Measurements from ENCODE around the gene MARF1. TPM values are rescaled to one million over a fixed set of nuclear protein-coding genes. Genes with fewer than 3 reads are reported as not detected.
A peak's percentile ranks its signal among the peaks of the same experiment; 100 is the strongest.
"Not testable (repeated sequence)": the region's sequence is repeated elsewhere in the genome, so short reads cannot be mapped to it uniquely, and the experiment has no call there.

The MARF1 gene
- total RNA-seq, 1 experiment from 2014 or later, result 5.3 TPM

GRCh38 chr16:15646557-15647293, 3.8 kb upstream of the MARF1 start:
- H3K27me3 ChIP-seq (ENCODE audit: control insufficient read depth, insufficient read depth, low read length); H3K4me3 ChIP-seq (ENCODE audit: insufficient read depth, low read depth, low read length); DNase-seq; H3K36me3 ChIP-seq (replicated peaks; ENCODE audit: control insufficient read depth, insufficient read depth, low read length): not testable (repeated sequence)

DNA sequence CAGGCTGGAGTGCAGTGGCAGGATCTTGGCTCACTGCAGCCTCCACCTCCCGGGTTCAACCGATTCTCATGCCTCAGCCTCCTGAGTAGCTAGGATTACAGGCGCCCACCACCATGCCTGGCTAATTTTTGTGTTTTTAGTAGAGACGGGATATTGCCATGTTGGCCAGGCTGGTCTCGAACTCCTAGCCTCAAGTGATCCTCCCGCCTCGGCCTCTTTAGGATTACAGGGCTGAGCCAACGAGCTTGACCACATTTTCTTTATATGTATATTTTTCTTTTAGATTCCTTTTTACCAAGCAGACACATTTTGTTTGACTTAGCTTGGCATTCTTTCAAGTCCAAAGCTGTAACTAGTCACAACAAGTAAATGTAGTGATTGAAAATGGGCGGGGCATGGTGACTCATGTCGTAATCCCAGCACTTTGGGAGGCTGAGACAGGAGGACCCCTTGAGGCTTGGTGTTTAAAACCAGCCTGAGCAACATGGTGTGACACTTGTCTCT, 2.1 kb upstream of the MARF1 start:
- not testable (repeated sequence) for H3K27me3 ChIP-seq (ENCODE audit: control insufficient read depth, insufficient read depth, low read length); DNase-seq; H3K36me3 ChIP-seq (replicated peaks; ENCODE audit: control insufficient read depth, insufficient read depth, low read length); H3K4me3 ChIP-seq (ENCODE audit: insufficient read depth, low read depth, low read length)

- no peak for DNase-seq
- H3K36me3 ChIP-seq (replicated peaks; ENCODE audit: control insufficient read depth, insufficient read depth, low read length), result no peaks in the 10 kb centered on the region
- H3K27me3 ChIP-seq (ENCODE audit: control insufficient read depth, insufficient read depth, low read length), result no peaks in the 10 kb centered on the region
- H3K4me3 ChIP-seq (ENCODE audit: insufficient read depth, low read depth, low read length), result no peak overlapping the region; the same call in 1 of the 2 replicates
Measured at GRCh38 chr16:15644267-15644961, 1.5 kb upstream of the MARF1 start.

DNA sequence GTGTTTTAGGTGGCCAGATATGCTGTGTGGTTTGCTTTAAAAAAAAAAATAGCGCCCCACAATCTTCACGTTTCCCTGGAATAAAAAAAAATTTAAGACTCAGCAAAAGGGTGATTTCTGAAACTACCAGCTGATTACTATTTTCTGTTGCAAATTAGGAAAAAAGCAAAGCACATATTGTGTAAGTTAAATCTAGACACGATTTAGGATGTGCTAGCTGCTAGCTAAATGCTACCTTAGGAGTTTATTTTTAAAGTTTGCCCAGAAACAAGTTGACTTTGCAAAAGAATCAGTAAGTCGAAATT, 944 bp upstream of the MARF1 start:
- DNase-seq, result no peak
- Histone ChIP-seq H3K27me3 (ENCODE audit: control insufficient read depth, insufficient read depth, low read length) (no peaks in the 10 kb centered on the region), H3K4me3 (ENCODE audit: insufficient read depth, low read depth, low read length) (peak overlapping the region; percentile 87), H3K36me3 (replicated peaks; ENCODE audit: control insufficient read depth, insufficient read depth, low read length) (no peaks in the 10 kb centered on the region)

GRCh38 chr16:15642557-15643047, 352 bp downstream of the MARF1 start:
- Histone ChIP-seq H3K36me3 (replicated peaks; ENCODE audit: control insufficient read depth, insufficient read depth, low read length) (peaks cover 3% of the 10 kb centered on the region; the same call in 1 of the 2 replicates), H3K27me3 (ENCODE audit: control insufficient read depth, insufficient read depth, low read length) (no peaks in the 10 kb centered on the region), H3K4me3 (ENCODE audit: insufficient read depth, low read depth, low read length) (peak overlapping the region; percentile 87)
- DNase-seq, result no peak

DNA sequence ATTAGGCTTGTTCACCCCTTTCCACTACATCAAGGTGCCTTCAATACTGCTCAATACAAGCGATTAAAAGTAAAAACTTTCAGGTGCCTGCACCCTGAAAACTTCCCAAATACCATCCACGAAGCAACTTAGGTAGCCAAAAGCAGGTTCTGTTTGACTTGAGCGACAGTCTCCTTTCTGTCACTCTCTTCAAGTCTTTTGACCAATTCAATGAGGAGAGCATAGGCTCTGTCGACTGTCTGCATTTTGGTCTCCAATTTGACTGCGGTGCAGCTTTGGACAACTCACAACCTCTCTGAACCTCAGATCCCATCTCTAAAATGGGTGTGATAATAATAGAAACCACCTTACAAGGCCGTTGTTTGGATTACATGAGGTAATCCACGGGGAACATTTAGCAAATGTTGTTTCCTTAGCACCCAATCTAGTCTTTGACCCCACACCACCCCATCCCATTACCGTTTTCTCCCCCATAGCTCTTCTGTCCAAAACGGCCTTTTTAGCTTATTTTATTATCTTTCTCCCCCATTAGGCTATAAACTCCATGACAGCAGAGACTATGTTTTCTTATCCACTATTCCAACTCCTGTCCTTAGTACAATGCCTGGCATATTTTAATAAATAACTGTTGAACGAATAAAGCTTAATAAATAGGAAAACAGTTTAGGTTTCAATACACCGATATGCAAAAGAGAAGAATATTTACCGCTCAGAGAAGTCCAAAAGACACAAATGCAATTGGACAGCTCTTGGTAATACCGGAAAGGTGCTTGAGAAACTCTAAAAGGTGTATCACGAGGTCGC, 999 bp downstream of the MARF1 start:
- DNase-seq, result no peak
- Histone ChIP-seq H3K4me3 (ENCODE audit: insufficient read depth, low read depth, low read length) (peak overlapping the region; percentile 87), H3K27me3 (ENCODE audit: control insufficient read depth, insufficient read depth, low read length) (no peaks in the 10 kb centered on the region), H3K36me3 (replicated peaks; ENCODE audit: control insufficient read depth, insufficient read depth, low read length) (peaks cover 3% of the 10 kb centered on the region; the same call in 1 of the 2 replicates)

GRCh38 chr16:15640966-15641365, 2.0 kb downstream of the MARF1 start:
- DNase-seq, result no peak
- Histone ChIP-seq H3K27me3 (ENCODE audit: control insufficient read depth, insufficient read depth, low read length) (no peaks in the 10 kb centered on the region), H3K4me3 (ENCODE audit: insufficient read depth, low read depth, low read length) (no peak overlapping the region), H3K36me3 (replicated peaks; ENCODE audit: control insufficient read depth, insufficient read depth, low read length) (peaks cover 6% of the 10 kb centered on the region)

- Histone ChIP-seq H3K27me3 (ENCODE audit: control insufficient read depth, insufficient read depth, low read length) (no peaks in the 10 kb centered on the region), H3K36me3 (replicated peaks; ENCODE audit: control insufficient read depth, insufficient read depth, low read length) (peaks cover 17% of the 10 kb centered on the region), H3K4me3 (ENCODE audit: insufficient read depth, low read depth, low read length) (no peak overlapping the region)
- no peak for DNase-seq
Measured at GRCh38 chr16:15639061-15639568, 3.8 kb downstream of the MARF1 start.

DNA sequence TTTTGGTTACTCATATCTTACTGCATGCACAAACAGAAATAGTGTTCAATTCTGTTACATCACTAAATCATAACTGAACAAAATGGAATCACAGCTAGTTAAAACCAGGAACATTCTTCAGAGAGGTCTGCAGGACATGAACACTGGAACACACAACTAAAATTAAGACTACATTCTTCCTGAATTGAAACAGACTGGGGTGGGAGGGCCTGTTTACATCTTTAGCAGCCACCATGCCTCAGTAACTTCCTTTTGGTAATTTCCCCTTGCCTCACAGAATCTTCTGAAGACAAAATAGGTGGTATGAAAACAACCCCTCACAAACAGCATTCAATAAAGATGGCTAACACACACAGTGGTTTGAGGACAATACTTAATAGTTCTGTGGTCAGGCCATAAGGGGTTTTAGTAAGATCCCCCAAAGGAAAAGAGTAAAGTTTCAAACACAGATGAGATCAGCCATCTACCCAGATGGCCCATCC, 6.5 kb downstream of the MARF1 start:
- DNase-seq, result no peak
- peaks cover 20% of the 10 kb centered on the region for H3K36me3 ChIP-seq (replicated peaks; ENCODE audit: control insufficient read depth, insufficient read depth, low read length)
- no peak overlapping the region for H3K4me3 ChIP-seq (ENCODE audit: insufficient read depth, low read depth, low read length)
- H3K27me3 ChIP-seq (ENCODE audit: control insufficient read depth, insufficient read depth, low read length), result no peaks in the 10 kb centered on the region

GRCh38 chr16:15635926-15636325, 7.0 kb downstream of the MARF1 start:
- no peak for DNase-seq
- H3K36me3 ChIP-seq (replicated peaks; ENCODE audit: control insufficient read depth, insufficient read depth, low read length), result peaks cover 20% of the 10 kb centered on the region
- no peak overlapping the region for H3K4me3 ChIP-seq (ENCODE audit: insufficient read depth, low read depth, low read length)
- H3K27me3 ChIP-seq (ENCODE audit: control insufficient read depth, insufficient read depth, low read length), result no peaks in the 10 kb centered on the region

GRCh38 chr16:15631730-15632409, 11.1 kb downstream of the MARF1 start:
- Histone ChIP-seq H3K4me3 (ENCODE audit: insufficient read depth, low read depth, low read length) (no peak overlapping the region), H3K36me3 (replicated peaks; ENCODE audit: control insufficient read depth, insufficient read depth, low read length) (peaks cover 23% of the 10 kb centered on the region), H3K27me3 (ENCODE audit: control insufficient read depth, insufficient read depth, low read length) (no peaks in the 10 kb centered on the region)
- no peak for DNase-seq

- no peak for DNase-seq
- H3K36me3 ChIP-seq (replicated peaks; ENCODE audit: control insufficient read depth, insufficient read depth, low read length), result peaks cover 21% of the 10 kb centered on the region
- H3K4me3 ChIP-seq (ENCODE audit: insufficient read depth, low read depth, low read length), result no peak overlapping the region
- H3K27me3 ChIP-seq (ENCODE audit: control insufficient read depth, insufficient read depth, low read length), result no peaks in the 10 kb centered on the region
Measured at GRCh38 chr16:15621889-15622288, 21.1 kb downstream of the MARF1 start.

- H3K27me3 ChIP-seq (ENCODE audit: control insufficient read depth, insufficient read depth, low read length), result no peaks in the 10 kb centered on the region
- H3K4me3 ChIP-seq (ENCODE audit: insufficient read depth, low read depth, low read length), result no peak overlapping the region
- no peak for DNase-seq
- peaks cover 25% of the 10 kb centered on the region for H3K36me3 ChIP-seq (replicated peaks; ENCODE audit: control insufficient read depth, insufficient read depth, low read length)
Measured at GRCh38 chr16:15621456-15621855, 21.5 kb downstream of the MARF1 start.

Measured in H7 (cell line).